ENCODE results near the gene C10orf67.

GRCh38 chr10:23317416-23317815 is 27.2 kb downstream of the C10orf67 start:
- TF ChIP-seq CTCF (IDR thresholded peaks at IDR 0.05 in 4 of 5, conservative IDR thresholded peaks at IDR 0.05 in 1 of 5) (no peak), POLR2A (IDR thresholded peaks at IDR 0.05) (no peak)
